LNCaP clone FGC (cell line): Measurements from ENCODE around the gene RNU7-1.

Experiments
- DNase-seq: peaks from one replicate; pipeline ENCODE4 v3.0.0-alpha.2; 2011; ENCODE audit warnings: low read depth
- H3K4me3 ChIP-seq: 2 replicates; pipeline ENCODE4 v1.5.1; 2011; ENCODE audit warnings: mild to moderate bottlenecking, low read depth, low read length, control low read depth
- TF ChIP-seq, protein P1 (sequence below): IDR thresholded peaks from 2 replicates; pipeline ENCODE4 v1.5.1; 2012; ENCODE audit warnings: mild to moderate bottlenecking; ENCODE audit not compliant: control insufficient read depth, insufficient read depth; ENCODE audit errors: extremely low read depth

Gene RNU7-1

DNA sequence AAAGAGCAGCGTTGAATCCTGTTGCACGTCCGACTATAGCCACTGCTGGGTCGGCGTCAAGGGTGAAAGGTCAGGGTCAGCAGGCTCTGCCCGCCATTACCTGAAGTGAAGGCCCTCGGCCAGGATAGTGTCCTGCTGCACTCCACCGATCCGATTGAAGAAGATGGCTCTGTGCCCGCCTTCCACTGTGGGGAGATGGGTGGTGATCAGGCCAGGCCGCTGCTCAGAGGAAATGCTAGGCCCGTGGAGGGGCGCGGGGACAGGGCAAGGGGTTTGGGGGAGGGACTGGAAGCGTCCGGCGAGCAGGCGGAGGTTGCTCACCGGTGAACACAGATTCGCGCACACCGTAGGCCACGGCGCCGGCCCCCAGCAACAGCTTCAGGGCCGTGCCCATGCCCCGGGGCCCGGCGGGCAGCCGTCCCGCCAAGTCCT lies 26.5 kb downstream of the RNU7-1 start:
- DNase-seq = no peak
- peak overlapping the region; percentile 99 for H3K4me3 ChIP-seq
- TF ChIP-seq, protein P1, sequence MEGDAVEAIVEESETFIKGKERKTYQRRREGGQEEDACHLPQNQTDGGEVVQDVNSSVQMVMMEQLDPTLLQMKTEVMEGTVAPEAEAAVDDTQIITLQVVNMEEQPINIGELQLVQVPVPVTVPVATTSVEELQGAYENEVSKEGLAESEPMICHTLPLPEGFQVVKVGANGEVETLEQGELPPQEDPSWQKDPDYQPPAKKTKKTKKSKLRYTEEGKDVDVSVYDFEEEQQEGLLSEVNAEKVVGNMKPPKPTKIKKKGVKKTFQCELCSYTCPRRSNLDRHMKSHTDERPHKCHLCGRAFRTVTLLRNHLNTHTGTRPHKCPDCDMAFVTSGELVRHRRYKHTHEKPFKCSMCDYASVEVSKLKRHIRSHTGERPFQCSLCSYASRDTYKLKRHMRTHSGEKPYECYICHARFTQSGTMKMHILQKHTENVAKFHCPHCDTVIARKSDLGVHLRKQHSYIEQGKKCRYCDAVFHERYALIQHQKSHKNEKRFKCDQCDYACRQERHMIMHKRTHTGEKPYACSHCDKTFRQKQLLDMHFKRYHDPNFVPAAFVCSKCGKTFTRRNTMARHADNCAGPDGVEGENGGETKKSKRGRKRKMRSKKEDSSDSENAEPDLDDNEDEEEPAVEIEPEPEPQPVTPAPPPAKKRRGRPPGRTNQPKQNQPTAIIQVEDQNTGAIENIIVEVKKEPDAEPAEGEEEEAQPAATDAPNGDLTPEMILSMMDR = no peak

DNA sequence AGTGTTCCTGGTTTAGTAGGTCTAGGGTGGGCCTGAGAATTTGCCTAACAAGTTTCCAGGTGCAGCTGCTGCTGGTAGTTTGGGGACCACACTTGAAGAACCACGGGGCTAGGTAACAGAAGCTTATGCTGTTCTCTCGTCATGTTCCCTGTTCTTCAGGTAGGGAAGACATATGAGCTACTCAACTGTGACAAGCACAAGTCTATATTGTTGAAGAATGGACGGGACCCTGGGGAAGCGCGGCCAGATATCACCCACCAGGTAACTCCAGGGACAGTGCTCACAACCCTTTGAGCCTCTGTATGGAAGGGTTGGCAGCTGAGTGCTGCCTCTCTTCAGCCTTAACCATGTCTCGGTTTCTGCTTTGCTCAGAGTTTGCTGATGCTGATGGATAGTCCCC lies 30.6 kb downstream of the RNU7-1 start:
- DNase-seq = no peak
- H3K4me3 ChIP-seq = no peak overlapping the region
- TF ChIP-seq, protein P1 = no peak

DNA sequence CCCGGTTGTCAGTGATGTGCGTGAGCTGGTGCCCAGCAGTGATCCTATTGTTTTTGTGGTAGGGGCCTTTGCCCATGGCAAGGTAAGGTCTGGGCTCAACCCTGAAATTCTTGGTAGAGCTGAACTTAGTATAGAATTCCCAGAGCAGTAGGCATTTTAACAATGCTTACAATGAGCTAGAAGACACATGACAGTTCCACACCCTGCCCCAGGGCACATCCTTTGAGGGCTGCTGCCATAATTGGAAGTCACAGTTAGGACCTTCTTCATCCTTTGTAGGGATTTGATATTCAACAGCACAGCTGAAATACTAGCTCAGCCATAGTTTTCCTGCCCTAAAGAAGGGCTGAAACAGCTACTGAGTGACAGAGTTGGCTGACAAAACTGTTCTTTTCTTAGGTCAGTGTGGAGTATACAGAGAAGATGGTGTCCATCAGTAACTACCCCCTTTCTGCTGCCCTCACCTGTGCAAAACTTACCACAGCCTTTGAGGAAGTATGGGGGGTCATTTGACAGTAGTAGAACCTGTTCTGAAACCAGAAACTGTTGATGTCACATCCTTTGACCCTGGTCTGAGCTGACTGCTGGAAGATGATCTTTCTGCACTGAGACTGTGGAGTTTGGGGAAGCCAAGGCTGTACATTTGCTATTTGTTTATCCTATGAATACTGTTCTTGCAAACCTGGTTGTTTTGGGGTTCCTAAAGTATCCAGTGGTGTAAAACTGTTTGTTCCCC lies 31.8 kb downstream of the RNU7-1 start:
- TF ChIP-seq, protein P1 = no peak
- DNase-seq = no peak
- H3K4me3 ChIP-seq = no peak overlapping the region

DNA sequence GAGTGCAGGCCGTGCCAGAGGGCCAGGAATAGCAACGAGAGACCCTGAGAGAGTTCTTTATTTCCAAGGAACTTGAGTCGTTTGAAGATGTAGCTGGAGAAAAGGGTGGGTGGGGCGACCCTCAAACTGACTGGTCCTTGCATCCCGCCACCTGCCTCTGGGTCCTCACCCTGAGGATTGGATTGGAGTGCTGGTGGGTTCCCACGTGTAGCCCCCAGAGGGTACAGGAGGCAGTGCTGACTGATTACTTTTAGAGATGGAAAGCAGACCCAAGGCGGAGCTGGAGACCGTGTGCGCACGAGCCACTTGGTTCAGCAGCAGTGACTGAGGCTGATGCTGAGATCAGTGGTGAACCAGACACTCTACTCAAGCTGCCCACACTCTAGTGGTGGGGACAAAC lies 34.0 kb downstream of the RNU7-1 start:
- TF ChIP-seq, protein P1 = no peak
- no peak overlapping the region for H3K4me3 ChIP-seq
- no peak for DNase-seq

DNA sequence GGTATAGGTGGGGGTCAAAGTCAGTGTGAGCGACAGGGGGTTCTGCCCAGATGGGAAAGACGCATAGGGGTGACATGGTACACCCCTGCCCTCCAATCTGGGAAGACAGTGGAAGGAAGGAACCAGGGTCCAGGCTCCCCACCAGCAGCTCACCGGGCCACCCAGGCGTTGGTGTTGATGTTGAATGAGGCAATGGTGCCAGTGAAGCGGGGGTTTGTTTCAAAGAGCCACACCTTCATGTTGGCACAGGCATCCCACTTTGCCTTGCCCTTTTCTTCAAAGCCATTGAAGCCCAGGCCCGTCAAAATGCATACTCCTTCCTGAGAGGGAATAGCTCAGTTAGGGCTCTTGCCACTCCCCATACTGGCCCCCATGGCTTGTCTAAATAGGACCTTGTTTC lies 34.6 kb downstream of the RNU7-1 start:
- DNase-seq = no peak
- TF ChIP-seq, protein P1 = no peak

DNA sequence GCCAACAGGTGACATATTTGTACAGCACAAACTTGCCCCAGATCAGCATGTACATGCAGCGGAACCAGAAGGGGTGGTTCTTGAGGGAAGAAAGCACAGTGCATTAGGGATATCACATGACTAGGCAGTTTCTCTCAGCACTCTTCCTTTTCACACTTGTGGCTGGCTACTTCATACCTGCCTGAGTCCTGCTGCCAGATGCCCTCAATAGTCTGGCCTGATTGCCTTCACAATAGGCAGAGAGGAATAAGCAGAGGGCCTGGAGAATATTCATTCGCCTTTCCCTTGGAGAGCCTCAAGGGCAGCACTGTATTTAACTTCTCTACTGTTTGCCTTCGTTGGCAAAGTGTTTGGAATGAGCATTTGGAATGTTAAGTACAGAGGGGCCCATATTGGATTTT lies 35.0 kb downstream of the RNU7-1 start:
- DNase-seq = peak; percentile 70
- no peak overlapping the region for H3K4me3 ChIP-seq
- TF ChIP-seq, protein P1 = peak; percentile 27; the same call in 1 of the 2 replicates

More for the DNA sequence above, 34.6 kb downstream of the RNU7-1 start:
- H3K4me3 ChIP-seq = no peak overlapping the region

DNA sequence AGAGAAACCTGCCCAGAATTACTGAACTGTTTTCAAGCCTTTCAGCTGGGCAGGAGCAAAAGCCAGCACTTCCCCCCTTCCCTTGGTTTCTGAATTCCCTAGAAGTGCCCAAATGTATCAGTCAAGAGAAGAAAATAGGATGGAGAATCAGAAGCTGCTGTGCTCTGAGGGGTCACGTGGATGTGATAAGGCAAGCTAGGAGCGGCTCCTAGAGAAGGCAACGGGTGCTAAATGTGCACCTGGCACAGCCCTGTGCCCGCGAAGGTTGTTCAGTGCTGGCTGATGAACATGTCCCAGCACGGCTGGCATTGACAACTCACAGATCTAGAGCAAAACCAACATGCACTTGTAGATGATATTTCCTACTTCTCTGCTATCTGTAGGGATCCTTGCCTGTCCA lies 35.4 kb downstream of the RNU7-1 start:
- no peak for DNase-seq
- TF ChIP-seq, protein P1 = no peak
- H3K4me3 ChIP-seq = no peak overlapping the region
